Measurements from ENCODE around the gene TSPEAR. TPM values are rescaled to one million over a fixed set of nuclear protein-coding genes. Genes with fewer than 3 reads are reported as not detected.

TSPEAR gene
- total RNA-seq, 2 experiments from 2014 or later: not detected

- Mint-ChIP-seq H3K27me3 (peaks cover 72% of the 10 kb centered on the region), H3K27ac (no peak overlapping the region), H3K9me3 (no peaks in the 10 kb centered on the region), H3K4me3 (no peak overlapping the region), H3K4me1 (ENCODE audit: low read depth) (peaks cover 19% of the 10 kb centered on the region), H3K36me3 (ENCODE audit: low read depth) (no peaks in the 10 kb centered on the region)
- TF ChIP-seq CTCF (IDR thresholded peaks at IDR 0.05): no peak
- no peak overlapping the region for H3K4me3 ChIP-seq (ENCODE audit: low read length)
- ATAC-seq (ENCODE audit: poor library complexity): no peak
- H3K27ac ChIP-seq (ENCODE audit: low read depth in 1 of 2, low read length in 2 of 2): no peak overlapping the region
- peaks cover 0 to 4% of the 10 kb centered on the region in 2 experiments for H3K9me3 ChIP-seq (ENCODE audit: control insufficient read depth in 1 of 2, insufficient read depth in 1 of 2, low read length in 2 of 2)
- H3K4me1 ChIP-seq (ENCODE audit: insufficient read depth, low read length): peaks cover 5% of the 10 kb centered on the region
- H3K27me3 ChIP-seq (ENCODE audit: control insufficient read depth in 1 of 2, insufficient read depth in 2 of 2, low read length in 2 of 2): peaks cover 20 to 22% of the 10 kb centered on the region in 2 experiments
- DNase-seq: no peak
- POLR2A ChIA-PET: no interaction called here
- intact Hi-C loops (cut with DNase I, micrococcal nuclease): no loop called here
- CTCF ChIA-PET: no interaction called here
- no peaks in the 10 kb centered on the region for H3K36me3 ChIP-seq (ENCODE audit: insufficient read depth, low read length)
These were observed 6.7 kb upstream of the TSPEAR start for GRCh38 chr21:44718093-44718492.

- POLR2A ChIA-PET: no interaction called here
- H3K9me3 ChIP-seq (ENCODE audit: control insufficient read depth in 1 of 2, insufficient read depth in 1 of 2, low read length in 2 of 2): peaks cover 0 to 10% of the 10 kb centered on the region in 2 experiments
- ATAC-seq (ENCODE audit: poor library complexity): no peak
- CTCF ChIA-PET: no interaction called here
- no peak overlapping the region for H3K4me3 ChIP-seq (ENCODE audit: low read length)
- Mint-ChIP-seq H3K27me3 (peaks cover 72% of the 10 kb centered on the region), H3K4me3 (no peak overlapping the region), H3K4me1 (ENCODE audit: low read depth) (peaks cover 13% of the 10 kb centered on the region), H3K9me3 (no peaks in the 10 kb centered on the region), H3K36me3 (ENCODE audit: low read depth) (no peaks in the 10 kb centered on the region), H3K27ac (no peak overlapping the region)
- no peak for DNase-seq
- H3K27ac ChIP-seq (ENCODE audit: low read depth in 1 of 2, low read length in 2 of 2): no peak overlapping the region
- no peaks in the 10 kb centered on the region for H3K36me3 ChIP-seq (ENCODE audit: insufficient read depth, low read length)
- TF ChIP-seq CTCF (IDR thresholded peaks at IDR 0.05): no peak
- peaks cover 4% of the 10 kb centered on the region for H3K4me1 ChIP-seq (ENCODE audit: insufficient read depth, low read length)
- intact Hi-C loops (cut with DNase I, micrococcal nuclease): no loop called here
- H3K27me3 ChIP-seq (ENCODE audit: control insufficient read depth in 1 of 2, insufficient read depth in 2 of 2, low read length in 2 of 2): peaks cover 24 to 27% of the 10 kb centered on the region in 2 experiments
These were observed 5.6 kb upstream of the TSPEAR start for GRCh38 chr21:44716984-44717383.

DNA sequence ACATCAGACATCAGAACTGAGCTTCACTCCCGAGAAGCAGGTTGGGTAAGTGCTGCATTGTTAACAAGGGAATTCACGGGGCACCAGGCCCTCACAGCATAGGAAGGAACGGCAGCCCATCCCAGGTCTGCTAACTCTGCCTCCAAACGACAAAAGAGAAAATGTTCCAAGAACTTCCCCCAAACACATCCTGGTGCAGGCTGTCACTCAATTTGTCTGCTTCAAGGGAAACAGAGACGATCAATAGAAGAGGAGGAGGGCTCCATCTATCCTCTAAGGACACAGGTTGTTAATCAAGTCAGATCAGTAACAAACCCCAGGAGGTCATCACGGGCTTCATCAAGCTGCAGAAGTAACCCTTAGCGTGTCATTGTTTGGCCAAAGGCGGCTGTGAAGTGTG is 3.5 kb upstream of the TSPEAR start:
- Mint-ChIP-seq H3K4me1 (ENCODE audit: low read depth) (peaks cover 30% of the 10 kb centered on the region), H3K9me3 (no peaks in the 10 kb centered on the region), H3K4me3 (no peak overlapping the region), H3K36me3 (ENCODE audit: low read depth) (no peaks in the 10 kb centered on the region), H3K27me3 (peaks cover 86% of the 10 kb centered on the region), H3K27ac (no peak overlapping the region)
- TF ChIP-seq CTCF (IDR thresholded peaks at IDR 0.05): no peak
- Histone ChIP-seq H3K4me1 (ENCODE audit: insufficient read depth, low read length) (peaks cover 25% of the 10 kb centered on the region), H3K36me3 (ENCODE audit: insufficient read depth, low read length) (no peaks in the 10 kb centered on the region), H3K9me3 (ENCODE audit: control insufficient read depth in 1 of 2, insufficient read depth in 1 of 2, low read length in 2 of 2) (peaks cover 0 to 22% of the 10 kb centered on the region in 2 experiments), H3K27ac (ENCODE audit: low read depth in 1 of 2, low read length in 2 of 2) (no peak overlapping the region), H3K4me3 (ENCODE audit: low read length) (no peak overlapping the region), H3K27me3 (ENCODE audit: control insufficient read depth in 1 of 2, insufficient read depth in 2 of 2, low read length in 2 of 2) (peaks cover 43 to 46% of the 10 kb centered on the region in 2 experiments)
- DNase-seq (no peak), ATAC-seq (ENCODE audit: poor library complexity) (no peak)
- intact Hi-C loops (cut with DNase I, micrococcal nuclease): no loop called here
- ChIA-PET CTCF (no interaction called here), POLR2A (no interaction called here)
